ENCODE data around the gene MACF1.
"Not testable (repeated sequence)": the region's sequence is repeated elsewhere in the genome, so short reads cannot be mapped to it uniquely, and the experiment has no call there.

MACF1 gene

DNA sequence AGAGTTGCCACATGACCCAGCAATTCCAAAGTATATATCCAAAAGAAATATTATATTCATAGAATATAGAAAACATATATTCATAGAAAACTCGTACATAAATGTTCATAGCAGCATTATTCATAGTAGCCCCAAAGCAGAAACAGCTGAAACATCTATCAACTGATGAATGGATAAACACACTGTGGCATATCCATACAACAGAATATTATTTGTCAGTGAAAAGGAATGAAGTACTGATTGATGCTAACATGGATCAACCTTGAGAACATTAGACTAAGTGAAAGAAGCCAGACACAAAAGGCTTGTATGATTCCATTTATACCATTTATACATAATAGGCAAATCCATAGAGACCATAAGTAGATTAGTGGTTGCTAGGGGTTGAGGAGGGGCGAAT is 21.7 kb upstream of the MACF1 start:
- DNase-seq = no peak

- no peak for DNase-seq
These were observed 20.8 kb upstream of the MACF1 start for GRCh38 chr1:39183503-39184353.

GRCh38 chr1:39184354-39184818 is 20.1 kb upstream of the MACF1 start:
- DNase-seq = no peak

GRCh38 chr1:39187275-39188046 is 17.0 kb upstream of the MACF1 start:
- DNase-seq = no peak

DNA sequence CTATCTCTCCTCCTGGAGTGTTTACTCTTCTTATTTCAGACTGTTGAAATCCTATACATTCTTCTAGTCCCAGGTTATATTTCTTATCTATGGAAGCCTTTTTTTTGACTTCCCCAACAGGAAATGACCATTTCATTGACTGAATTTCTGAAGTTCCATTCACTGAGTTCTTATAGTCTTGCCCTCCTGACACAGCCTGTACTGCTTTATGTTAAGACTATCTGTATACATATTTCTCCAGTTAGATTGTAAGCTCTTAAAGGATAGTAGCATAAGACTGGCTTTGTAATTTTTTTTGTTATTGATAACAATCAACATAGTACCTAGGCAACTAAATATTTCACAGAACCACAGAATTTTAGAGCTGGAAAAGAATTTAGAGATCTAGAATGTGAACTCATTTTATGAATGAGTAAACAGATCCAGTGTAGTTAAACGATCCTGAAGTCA is 14.9 kb upstream of the MACF1 start:
- DNase-seq = no peak

DNA sequence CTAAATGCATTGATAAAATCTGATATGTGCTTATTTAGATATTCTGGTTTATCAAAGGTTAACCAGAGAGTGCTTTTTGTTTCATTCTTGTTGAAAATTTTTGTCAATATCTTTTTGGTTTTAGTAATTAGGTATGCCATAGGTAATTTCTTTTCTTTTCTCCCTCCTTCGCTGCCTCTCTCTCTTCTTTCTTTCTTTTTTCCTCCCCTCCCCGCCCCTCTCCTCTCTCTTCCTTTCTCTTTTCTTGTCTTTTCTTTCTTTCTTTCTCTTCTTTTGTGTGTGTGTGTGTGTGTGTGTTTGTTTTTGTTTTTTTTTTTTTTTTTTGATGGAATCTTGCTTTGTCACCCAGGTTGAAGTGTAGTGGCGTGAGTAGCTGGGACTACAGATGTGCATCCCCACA is 14.4 kb upstream of the MACF1 start:
- no peak for DNase-seq

- DNase-seq = no peak
These were observed 10.0 kb upstream of the MACF1 start for GRCh38 chr1:39194398-39195051.

DNA sequence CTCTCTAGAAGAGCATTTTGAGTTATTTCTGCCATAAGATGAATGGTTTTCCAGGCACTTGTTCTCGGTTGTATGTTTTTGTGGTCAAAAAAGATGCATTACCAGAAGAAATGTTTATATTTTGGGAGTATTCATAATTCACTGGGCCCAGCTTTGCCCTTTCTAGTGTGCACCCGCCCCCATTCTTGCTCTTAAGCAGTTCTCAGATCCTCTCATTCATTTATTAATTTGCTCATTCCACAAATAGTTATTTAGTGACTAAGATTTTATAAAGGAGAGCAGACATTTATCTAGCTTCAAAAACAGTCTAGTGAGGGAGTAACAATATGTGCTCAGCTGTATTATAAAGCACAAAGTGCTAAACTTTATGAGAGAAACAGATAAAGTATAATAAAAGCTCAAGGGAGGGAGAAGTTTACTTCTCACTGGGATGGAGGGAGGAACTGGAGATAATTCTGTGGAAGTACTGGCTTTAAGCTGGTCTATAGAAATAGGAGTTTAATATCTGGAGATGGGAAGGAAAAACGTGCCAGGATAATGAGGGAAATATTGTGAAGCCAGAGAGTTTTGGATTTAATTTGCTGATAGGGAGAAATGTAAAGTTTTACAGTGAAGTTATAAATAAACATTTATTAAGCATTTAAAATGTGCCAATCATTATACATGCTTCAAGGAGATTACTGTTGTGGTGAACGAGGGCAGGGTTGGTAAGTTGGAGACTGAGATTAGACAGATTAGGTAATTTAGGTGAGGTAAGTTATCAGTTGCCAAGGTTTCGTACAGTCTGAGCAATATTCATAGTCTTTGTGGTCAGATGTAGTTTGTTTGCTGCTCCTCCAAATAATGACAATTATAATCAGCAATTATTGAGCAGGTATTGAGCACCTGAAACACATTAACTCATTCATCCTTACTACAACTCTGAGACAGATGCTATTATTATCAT is 9.1 kb upstream of the MACF1 start:
- DNase-seq = no peak

DNA sequence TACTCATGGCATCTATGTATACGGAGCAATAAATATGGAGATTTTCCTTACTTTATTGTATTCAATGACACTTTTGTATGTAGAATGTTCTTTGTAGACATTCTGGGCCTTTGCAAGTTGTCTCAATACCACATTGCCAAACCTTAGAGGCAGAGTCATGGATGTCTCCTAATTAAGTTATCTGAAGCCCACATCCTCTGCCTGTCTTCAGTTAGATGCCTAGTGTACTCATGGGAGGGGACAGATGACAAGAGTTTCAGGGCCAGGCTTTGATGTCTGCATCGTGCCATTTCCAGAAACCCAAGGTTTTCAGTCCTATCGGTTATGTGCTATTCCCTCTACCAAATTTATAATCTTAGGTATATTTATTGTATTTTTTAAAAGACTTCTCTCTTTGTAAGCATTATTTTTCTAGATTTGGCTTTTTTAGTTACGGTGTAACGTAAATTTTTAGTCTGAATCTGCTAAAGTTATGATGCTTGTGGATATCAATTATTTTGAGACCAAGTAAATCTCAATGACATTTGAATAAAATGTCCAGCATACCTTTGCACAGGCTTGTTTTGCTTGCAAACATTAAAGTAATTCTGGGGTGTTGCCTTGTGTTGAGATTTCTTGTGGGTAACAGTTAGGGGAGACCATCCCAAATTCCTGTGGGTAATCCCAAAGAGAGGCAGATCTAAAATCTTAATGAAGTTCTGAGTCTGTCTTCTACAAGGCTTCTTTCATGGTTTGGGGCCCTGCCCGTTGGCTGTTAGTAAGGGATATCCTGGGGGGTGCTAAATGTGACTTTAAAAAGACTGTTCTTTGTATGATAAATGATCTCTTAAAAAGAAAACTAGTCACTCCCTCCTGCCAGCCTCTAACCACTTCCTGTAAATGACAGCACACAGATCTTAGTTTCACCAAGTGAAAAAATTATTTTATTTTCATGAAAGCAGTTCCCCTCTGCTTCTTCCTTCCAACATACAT is 8.0 kb upstream of the MACF1 start:
- DNase-seq = no peak

- DNase-seq = no peak
These were observed 4.9 kb upstream of the MACF1 start for GRCh38 chr1:39199593-39199992.

DNA sequence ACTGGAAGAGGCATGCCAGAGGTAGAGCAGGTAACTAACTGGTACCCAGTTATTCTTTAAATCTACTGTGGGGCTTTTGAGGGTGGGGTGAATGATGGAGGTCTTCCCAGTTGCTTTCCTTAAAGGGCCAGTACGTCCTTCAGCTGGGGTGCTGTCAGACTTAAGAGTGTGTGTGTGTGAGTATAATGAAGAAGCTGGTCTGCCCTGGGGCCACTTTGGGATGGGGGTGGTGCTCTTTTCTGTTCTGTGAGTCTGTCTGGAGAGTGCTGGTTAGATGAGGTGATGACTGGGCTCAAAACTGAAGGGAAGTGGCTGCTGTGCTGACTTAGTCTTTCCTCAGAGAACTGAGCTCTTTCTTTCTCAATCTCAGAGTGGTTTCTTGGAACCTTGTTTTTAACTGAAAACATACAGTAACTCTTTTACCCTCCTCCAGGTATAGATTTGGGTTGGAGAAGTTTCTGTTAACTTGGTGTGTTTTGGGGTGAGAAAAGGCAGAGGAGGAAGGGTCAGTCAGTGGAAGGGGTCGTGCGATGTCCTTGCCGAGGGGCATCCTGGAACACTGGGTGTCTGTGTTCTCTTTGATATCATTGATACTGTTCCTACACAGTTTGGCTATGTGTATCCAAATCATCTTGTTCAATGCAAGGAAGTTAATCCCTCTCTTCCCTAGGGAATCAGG is 746 bp downstream of the MACF1 start:
- no peak for DNase-seq

DNA sequence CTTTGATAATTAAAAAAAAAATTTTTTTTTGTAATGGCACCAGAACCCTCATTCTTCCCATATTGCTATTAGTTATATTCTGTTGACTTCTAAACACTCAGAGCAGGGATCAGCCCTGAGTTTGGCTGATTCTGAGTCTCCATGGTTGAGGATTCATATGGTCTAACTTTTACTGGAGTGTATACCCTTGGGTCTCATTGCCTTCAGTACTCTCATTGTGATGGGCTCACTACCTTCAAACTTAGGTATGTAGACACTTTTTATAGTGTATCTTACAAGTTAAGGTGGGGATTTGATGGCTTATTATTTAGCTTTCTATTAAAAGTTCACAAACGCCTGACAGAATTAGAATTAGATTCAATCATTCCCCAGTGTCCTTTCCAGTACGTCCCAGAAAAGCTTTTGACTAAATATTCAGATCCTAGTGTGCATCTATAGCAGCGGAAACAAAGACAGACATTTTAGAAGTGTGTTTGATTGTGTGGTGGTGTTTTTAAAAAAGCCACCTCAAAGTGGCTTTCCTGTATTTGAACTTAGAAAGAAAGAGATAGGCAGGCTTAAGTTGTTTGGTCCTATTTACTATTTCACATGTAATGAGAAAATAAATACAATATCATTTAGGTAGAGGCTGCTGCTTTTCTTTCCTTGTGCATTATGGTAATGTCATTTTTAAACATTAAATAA is 1.4 kb downstream of the MACF1 start:
- DNase-seq = no peak

GRCh38 chr1:39208360-39208759 is 3.9 kb downstream of the MACF1 start:
- not testable (repeated sequence) for DNase-seq

DNA sequence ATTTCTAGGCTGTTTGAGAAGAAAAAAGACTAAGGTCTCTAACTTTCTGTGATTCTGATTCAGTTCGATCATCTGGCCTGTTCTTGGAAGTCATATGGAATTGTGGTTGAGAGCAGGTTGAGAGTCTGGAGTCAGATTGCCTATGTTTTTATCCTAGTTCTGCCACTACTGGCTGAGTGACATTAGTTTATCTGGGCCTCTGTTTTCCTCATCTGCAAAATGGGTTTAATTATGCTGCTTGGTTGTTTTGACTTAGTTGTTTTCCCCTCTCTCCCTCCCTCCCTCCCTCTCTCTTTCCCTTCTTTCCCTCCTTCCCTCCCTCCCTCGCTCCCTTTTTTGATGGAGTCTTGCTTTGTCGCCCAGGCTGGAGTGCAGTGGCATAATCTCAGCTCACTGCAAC is 6.2 kb downstream of the MACF1 start:
- DNase-seq = no peak

DNA sequence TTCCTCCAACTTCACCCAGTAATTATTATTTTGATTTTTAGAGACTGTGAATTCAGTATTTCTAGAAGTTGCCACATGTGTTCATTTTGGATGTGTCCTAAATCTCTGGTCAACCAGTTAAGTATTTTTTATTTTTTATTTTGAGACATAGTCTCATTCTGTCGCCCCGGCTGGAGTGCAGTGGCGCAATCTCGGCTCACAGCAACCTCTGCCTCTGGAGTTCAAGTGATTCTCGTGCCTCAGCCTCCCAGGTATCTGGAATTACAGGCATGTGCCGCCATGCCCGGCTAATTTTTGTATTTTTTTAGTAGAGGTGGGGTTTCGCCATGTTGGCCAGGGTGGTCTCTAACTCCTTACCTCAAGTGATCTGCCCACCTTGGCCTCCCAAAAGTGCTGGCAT is 8.0 kb downstream of the MACF1 start:
- DNase-seq = no peak

GRCh38 chr1:39213511-39214002 is 9.1 kb downstream of the MACF1 start:
- DNase-seq = no peak

- DNase-seq = no peak
These were observed 9.7 kb downstream of the MACF1 start for GRCh38 chr1:39214021-39214713.

DNA sequence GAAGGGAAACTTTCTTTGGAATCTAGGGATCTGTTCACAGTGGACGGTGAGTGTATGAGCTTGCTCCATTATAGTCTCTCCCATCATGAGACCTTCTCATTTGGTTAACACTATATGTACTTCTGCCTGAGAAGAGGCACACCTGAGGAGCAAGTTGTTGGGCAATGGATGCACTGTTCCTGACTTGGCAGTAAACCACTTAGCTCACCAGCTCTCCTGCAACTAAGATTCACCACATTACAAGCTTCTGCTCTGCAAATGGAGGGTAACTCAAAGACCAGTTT is 10.2 kb downstream of the MACF1 start:
- no peak for DNase-seq

Data from NCI-H187 (cell line).